LNCAP (cell line): ENCODE data around the gene PTPRG.

Experiments
- TF ChIP-seq, protein P1 (sequence below): fragments of 450-650 bp; IDR thresholded peaks from 2 replicates; pipeline ENCODE4 v1.5.1; 2017; ENCODE audit warnings: mild to moderate bottlenecking

PTPRG gene

DNA sequence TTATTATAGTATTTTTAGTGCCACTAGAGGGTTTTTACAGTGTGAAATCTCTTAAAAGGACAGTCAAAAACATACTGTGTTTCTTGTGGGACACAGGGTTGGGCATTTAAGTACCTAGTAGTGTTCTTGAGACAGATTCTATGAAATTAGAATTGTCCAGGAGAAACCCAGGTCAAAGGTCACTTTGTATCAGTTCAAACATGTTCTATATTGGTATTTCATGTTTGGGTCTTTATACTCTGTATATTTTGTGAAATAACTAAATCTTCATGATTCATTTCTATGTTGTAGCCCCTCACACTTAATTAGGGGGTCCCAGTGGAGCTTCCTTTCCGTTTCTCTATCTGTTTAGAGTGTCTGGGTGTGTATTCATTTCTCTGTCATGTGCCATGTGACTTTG is 171.6 kb downstream of the PTPRG start:
- TF ChIP-seq, protein P1, sequence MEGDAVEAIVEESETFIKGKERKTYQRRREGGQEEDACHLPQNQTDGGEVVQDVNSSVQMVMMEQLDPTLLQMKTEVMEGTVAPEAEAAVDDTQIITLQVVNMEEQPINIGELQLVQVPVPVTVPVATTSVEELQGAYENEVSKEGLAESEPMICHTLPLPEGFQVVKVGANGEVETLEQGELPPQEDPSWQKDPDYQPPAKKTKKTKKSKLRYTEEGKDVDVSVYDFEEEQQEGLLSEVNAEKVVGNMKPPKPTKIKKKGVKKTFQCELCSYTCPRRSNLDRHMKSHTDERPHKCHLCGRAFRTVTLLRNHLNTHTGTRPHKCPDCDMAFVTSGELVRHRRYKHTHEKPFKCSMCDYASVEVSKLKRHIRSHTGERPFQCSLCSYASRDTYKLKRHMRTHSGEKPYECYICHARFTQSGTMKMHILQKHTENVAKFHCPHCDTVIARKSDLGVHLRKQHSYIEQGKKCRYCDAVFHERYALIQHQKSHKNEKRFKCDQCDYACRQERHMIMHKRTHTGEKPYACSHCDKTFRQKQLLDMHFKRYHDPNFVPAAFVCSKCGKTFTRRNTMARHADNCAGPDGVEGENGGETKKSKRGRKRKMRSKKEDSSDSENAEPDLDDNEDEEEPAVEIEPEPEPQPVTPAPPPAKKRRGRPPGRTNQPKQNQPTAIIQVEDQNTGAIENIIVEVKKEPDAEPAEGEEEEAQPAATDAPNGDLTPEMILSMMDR: no peak

DNA sequence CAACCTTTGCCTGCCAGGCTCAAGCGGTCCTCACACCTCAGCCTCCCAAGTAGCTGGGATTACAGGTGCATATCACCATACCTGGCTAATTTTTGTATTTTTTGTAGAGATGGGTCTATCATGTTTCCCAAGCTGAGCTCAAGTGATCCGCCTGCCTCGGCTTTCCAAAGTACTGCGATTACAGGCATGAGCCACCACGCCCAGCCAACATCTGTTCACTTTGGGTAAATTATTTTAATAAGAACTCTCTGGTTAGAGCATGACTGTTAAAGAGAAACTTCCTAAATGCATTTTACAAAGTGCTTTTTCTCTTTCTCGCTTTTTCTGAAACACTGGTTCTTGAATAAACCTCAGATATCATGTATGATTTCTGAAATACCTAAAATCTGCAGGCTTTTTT is 172.5 kb downstream of the PTPRG start:
- TF ChIP-seq, protein P1: no peak

DNA sequence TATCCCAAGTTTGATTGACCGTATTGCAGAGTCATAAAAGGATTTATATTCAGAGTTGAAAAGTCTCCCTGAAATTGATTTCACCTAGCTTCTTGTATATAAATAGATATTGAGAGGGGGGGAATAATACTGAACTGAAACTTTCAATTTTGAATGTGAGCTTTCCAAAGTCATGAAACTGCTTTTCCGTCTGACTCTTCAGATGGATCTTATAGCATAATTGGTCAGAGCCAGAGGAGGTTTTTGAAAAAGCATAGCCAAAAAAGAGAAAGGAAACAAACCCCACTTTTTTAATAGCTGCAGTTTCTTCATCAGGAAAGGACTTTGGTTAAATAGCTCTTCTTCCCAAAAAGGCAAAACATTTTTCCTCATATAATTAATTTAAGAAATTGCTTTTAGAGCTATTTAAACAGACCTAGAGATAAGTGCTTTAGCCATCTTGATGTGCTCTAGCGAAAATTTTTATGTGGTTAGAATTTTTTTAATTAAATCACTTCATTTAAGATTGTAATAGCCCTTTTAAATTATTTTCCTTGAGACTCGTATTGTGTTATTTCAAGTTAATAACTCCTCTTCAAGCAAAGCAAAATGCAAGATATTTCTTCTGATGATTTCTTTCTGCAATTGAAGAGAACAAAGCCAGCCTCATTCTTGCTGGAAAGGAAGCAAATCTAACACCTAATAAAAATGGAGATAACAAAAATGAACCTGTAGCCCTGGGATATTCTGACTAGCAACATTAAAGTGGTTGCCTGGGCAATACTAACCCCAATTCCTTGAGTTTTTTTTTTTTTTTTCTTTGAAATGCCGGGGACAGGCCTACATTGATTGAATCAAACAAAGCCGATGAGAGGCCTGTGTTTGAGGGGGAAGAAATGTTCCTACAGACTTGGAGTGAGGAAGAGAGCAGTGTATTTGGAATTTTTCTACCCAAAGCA is 173.6 kb downstream of the PTPRG start:
- TF ChIP-seq, protein P1: no peak

DNA sequence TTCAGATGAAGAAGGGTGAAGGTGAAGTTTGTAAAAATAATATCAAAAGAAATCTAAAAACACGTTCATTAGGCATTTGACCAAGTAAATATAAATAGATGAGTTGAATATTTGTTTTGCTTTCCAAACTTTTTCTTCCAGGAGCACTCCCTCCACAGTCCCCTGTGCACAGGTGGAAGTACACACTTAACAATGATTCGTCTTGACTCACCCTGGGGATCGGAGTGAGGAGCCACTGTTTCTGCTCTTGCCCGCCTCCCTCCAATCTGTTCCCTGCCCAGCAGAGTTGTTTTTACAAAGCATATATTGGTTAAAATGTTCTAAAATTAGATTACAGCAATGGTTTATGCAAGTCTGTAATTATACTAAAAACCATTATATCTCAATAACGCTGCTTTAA is 175.1 kb downstream of the PTPRG start:
- TF ChIP-seq, protein P1: no peak

DNA sequence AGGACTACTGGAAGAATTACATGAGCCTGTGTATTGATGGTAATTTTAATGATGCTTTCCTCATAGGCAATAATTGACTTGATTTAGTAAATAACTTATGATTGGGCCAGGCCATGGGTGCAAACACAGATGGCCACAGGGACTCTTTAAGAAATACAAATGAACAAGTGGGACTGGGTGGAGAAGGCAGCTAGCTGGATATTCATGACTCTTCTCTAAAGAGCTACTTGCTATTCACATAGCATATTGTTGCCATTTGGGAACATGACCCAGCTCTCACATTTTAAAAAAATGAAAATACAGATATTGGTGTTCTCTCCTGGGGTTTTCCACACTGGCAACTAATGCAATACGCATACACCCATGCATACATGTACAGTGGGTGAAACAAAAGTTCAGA is 178.3 kb downstream of the PTPRG start:
- TF ChIP-seq, protein P1: no peak

DNA sequence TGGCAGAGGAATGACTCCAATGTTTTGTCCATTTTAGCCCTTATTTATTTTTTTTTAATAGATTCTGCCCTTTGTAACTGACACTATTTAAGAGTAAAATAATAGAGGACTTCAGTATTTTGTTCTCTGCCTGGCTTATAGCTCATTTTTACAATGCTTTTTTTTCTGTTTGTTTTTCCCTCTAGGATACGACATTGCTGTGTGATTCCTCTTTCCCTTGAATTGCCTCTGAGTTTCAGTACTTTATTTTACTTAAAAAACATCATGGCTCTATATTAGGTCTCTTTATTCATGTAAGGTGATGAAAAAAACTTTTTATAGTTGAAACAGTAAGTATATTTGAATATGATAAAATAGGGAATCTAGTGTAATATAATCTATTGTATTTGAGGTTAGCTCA is 179.1 kb downstream of the PTPRG start:
- TF ChIP-seq, protein P1: no peak

DNA sequence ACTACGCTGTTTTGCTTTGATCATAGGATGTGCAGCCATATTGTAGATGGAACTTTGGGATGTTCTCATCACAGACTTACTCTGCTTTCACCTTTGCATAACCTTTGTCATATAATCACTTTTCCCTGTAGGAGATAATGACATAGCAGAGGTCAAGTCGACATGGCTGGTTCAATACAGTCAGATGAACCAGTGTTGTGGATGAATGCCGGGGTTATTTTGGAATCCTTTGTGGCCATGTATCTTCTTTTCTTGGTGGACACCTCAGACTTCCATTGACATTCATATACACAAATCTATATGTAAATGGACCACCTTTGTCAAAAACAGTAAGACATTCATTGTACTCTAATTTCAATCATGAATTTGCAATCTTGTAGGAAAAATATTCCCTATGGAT is 180.2 kb downstream of the PTPRG start:
- TF ChIP-seq, protein P1: no peak
